Activated CD8-positive, alpha-beta T cell treated with anti-CD3 and anti-CD28 coated beads for 36 hours (primary cell): ENCODE results near the gene LEO1. TPM values are rescaled to one million over a fixed set of nuclear protein-coding genes. Genes with fewer than 3 reads are reported as not detected.

Experiments
- ATAC-seq: fragments of 200-7000 bp; cut with Tn5 transposase; one replicate; pipeline ENCODE4 v1.10.0; 2021; ENCODE audit warnings: mild to moderate bottlenecking, moderate library complexity
- CTCF ChIA-PET: fragments of 350-600 bp; sonication (Branson Sonifier 250); formaldehyde crosslinking; loops from one replicate; lab custom pipeline; 2021; ENCODE audit warnings: antibody characterized with exemption; lab: Charles Lee
- POLR2A ChIA-PET: fragments of 350-600 bp; sonication (Branson Sonifier 250); formaldehyde crosslinking; loops from one replicate; lab custom pipeline; 2021; ENCODE audit warnings: antibody characterized with exemption; lab: Charles Lee
- DNase-seq: peaks from one replicate; pipeline ENCODE4 v3.0.0-alpha.2; 2020
- H3K27ac Mint-ChIP-seq: one replicate; pipeline ENCODE4 v1.8.0; 2021; ENCODE audit warnings: mild to moderate bottlenecking, mixed read lengths
- H3K27me3 Mint-ChIP-seq: one replicate; pipeline ENCODE4 v1.8.0; 2021; ENCODE audit warnings: mixed read lengths
- H3K36me3 Mint-ChIP-seq: one replicate; pipeline ENCODE4 v1.8.0; 2021; ENCODE audit warnings: low read depth, mixed read lengths
- H3K4me1 Mint-ChIP-seq: one replicate; pipeline ENCODE4 v1.8.0; 2021; ENCODE audit warnings: low read depth, mixed read lengths
- H3K4me3 Mint-ChIP-seq: one replicate; pipeline ENCODE4 v1.8.0; 2021; ENCODE audit warnings: mild to moderate bottlenecking, moderate library complexity, mixed read lengths
- H3K9me3 Mint-ChIP-seq: one replicate; pipeline ENCODE4 v1.8.0; 2021; ENCODE audit warnings: mixed read lengths
- CTCF ChIP-seq: fragments of 200-600 bp; IDR thresholded peaks from one replicate; pipeline ENCODE4 v1.8.0; 2022; ENCODE audit warnings: antibody characterized with exemption, mild to moderate bottlenecking
- intact Hi-C: fragments of 100-400 bp; cut with micrococcal nuclease; formaldehyde crosslinking; loops from one replicate; pipeline ENCODE4 v1.10.0; 2022
- total RNA-seq, 2 experiments: library from RNA; stranded (reverse); gene quantifications; one replicate each; pipeline ENCODE4 v1.2.3, GENCODE V29; 2021

Gene LEO1
- total RNA-seq, 2 experiments from 2014 or later = 28.9 to 31.1 TPM

- no peak for TF ChIP-seq CTCF
- ChIA-PET CTCF (interaction anchor here (0.7 to 2.5 kb wide), 2 partner anchors 20 to 25 kb away, joined by 3 to 14 read pairs; no protein-coding TSS in a partner anchor), POLR2A (no interaction called here)
- peaks cover 31% of the 10 kb centered on the region for H3K36me3 Mint-ChIP-seq
- H3K4me3 Mint-ChIP-seq = no peak overlapping the region
- intact Hi-C loops = no loop called here
- ATAC-seq (no peak), DNase-seq (no peak)
- no peaks in the 10 kb centered on the region for H3K4me1 Mint-ChIP-seq
- no peak overlapping the region for H3K27ac Mint-ChIP-seq
- H3K27me3 Mint-ChIP-seq = no peaks in the 10 kb centered on the region
- H3K9me3 Mint-ChIP-seq = no peaks in the 10 kb centered on the region
Measured at GRCh38 chr15:51908316-51908715, 63.3 kb downstream of the LEO1 start.

- Mint-ChIP-seq H3K4me3 (no peak overlapping the region), H3K27ac (no peak overlapping the region), H3K4me1 (no peaks in the 10 kb centered on the region), H3K9me3 (no peaks in the 10 kb centered on the region), H3K36me3 (peaks cover 33% of the 10 kb centered on the region), H3K27me3 (no peaks in the 10 kb centered on the region)
- TF ChIP-seq CTCF = no peak
- POLR2A ChIA-PET = no interaction called here
- intact Hi-C loops = no loop called here
- DNase-seq (peak; percentile 14), ATAC-seq (peak; percentile 60)
- CTCF ChIA-PET = interaction anchor here (0.7 to 2.5 kb wide), 4 partner anchors 19 to 34 kb away, joined by 3 to 14 read pairs (median 4); no protein-coding TSS in a partner anchor
Measured at GRCh38 chr15:51907136-51907862, 64.3 kb downstream of the LEO1 start.

- POLR2A ChIA-PET = interaction anchor here (1.1 kb wide), 1 partner anchor 19 kb away, joined by 3 read pairs; no protein-coding TSS in a partner anchor
- intact Hi-C loops = no loop called here
- Mint-ChIP-seq H3K27me3 (no peaks in the 10 kb centered on the region), H3K4me3 (no peak overlapping the region), H3K4me1 (no peaks in the 10 kb centered on the region), H3K27ac (no peak overlapping the region), H3K9me3 (no peaks in the 10 kb centered on the region), H3K36me3 (peaks cover 44% of the 10 kb centered on the region)
- ATAC-seq = no peak
- DNase-seq = no peak
- CTCF ChIA-PET = interaction anchor here (0.6 to 3.4 kb wide), 6 partner anchors 10 to 128 kb away, joined by 3 to 26 read pairs (median 6); no protein-coding TSS in a partner anchor
- no peak for TF ChIP-seq CTCF
Measured at GRCh38 chr15:51904931-51905330, 66.6 kb downstream of the LEO1 start.

GRCh38 chr15:51904421-51904820 lies 67.2 kb downstream of the LEO1 start:
- peaks cover 43% of the 10 kb centered on the region for H3K36me3 Mint-ChIP-seq
- intact Hi-C loops = no loop called here
- ATAC-seq = no peak
- no peak overlapping the region for H3K27ac Mint-ChIP-seq
- no peak for DNase-seq
- POLR2A ChIA-PET = interaction anchor here (0.6 to 1.1 kb wide), 3 partner anchors 19 to 66 kb away, joined by 3 read pairs; no protein-coding TSS in a partner anchor
- CTCF ChIA-PET = interaction anchor here (0.6 to 3.4 kb wide), 7 partner anchors 11 to 255 kb away, joined by 3 to 26 read pairs (median 4); no protein-coding TSS in a partner anchor
- H3K4me3 Mint-ChIP-seq = no peak overlapping the region
- no peaks in the 10 kb centered on the region for H3K4me1 Mint-ChIP-seq
- H3K27me3 Mint-ChIP-seq = no peaks in the 10 kb centered on the region
- TF ChIP-seq CTCF = no peak
- H3K9me3 Mint-ChIP-seq = no peaks in the 10 kb centered on the region

GRCh38 chr15:51889486-51889885 lies 82.1 kb downstream of the LEO1 start:
- Mint-ChIP-seq H3K4me3 (no peak overlapping the region), H3K27me3 (no peaks in the 10 kb centered on the region), H3K36me3 (peaks cover 29% of the 10 kb centered on the region), H3K27ac (no peak overlapping the region), H3K9me3 (no peaks in the 10 kb centered on the region), H3K4me1 (peaks cover 5% of the 10 kb centered on the region)
- intact Hi-C loops = no loop called here
- no peak for DNase-seq
- TF ChIP-seq CTCF = no peak
- CTCF ChIA-PET = interaction anchor here (1.0 to 3.5 kb wide), 15 partner anchors 8 to 250 kb away, joined by 3 to 34 read pairs (median 5); no protein-coding TSS in a partner anchor
- POLR2A ChIA-PET = no interaction called here
- ATAC-seq = no peak
